ENCODE measurements around the gene ARMS2.

ARMS2 gene

GRCh38 chr10:122475100-122475499, 20.6 kb downstream of the ARMS2 start:
- TF ChIP-seq CTCF (IDR thresholded peaks at IDR 0.05; ENCODE audit: low read length) (no peak), EZH2 (IDR thresholded peaks at IDR 0.05; ENCODE audit: borderline replicate concordance, low read length) (no peak)
- Histone ChIP-seq H3F3A (ENCODE audit: insufficient read depth, low read length) (no peaks in the 10 kb centered on the region), H3K9me3 (ENCODE audit: low read length) (no peaks in the 10 kb centered on the region), H3K79me2 (ENCODE audit: insufficient read depth, low read length) (no peaks in the 10 kb centered on the region), H3K4me2 (ENCODE audit: low read length) (no peak overlapping the region), H4K20me1 (ENCODE audit: insufficient read depth, low read length) (no peaks in the 10 kb centered on the region), H3K27me3 (ENCODE audit: insufficient read depth, low read length) (no peaks in the 10 kb centered on the region), H3K36me3 (ENCODE audit: insufficient read depth, low read length) (no peaks in the 10 kb centered on the region), H3K9ac (ENCODE audit: low read length) (no peak overlapping the region), H3K4me3 (ENCODE audit: low read depth, low read length, poor library complexity, severe bottlenecking) (no peak overlapping the region), H3K27ac (ENCODE audit: low read depth, low read length, poor library complexity, severe bottlenecking) (no peak overlapping the region), H3K9me2 (ENCODE audit: low read depth, low read length) (no peaks in the 10 kb centered on the region), H3K4me1 (ENCODE audit: insufficient read depth, low read length, severe bottlenecking) (no peaks in the 10 kb centered on the region), H2AFZ (ENCODE audit: low read length) (no peak overlapping the region)

DNA sequence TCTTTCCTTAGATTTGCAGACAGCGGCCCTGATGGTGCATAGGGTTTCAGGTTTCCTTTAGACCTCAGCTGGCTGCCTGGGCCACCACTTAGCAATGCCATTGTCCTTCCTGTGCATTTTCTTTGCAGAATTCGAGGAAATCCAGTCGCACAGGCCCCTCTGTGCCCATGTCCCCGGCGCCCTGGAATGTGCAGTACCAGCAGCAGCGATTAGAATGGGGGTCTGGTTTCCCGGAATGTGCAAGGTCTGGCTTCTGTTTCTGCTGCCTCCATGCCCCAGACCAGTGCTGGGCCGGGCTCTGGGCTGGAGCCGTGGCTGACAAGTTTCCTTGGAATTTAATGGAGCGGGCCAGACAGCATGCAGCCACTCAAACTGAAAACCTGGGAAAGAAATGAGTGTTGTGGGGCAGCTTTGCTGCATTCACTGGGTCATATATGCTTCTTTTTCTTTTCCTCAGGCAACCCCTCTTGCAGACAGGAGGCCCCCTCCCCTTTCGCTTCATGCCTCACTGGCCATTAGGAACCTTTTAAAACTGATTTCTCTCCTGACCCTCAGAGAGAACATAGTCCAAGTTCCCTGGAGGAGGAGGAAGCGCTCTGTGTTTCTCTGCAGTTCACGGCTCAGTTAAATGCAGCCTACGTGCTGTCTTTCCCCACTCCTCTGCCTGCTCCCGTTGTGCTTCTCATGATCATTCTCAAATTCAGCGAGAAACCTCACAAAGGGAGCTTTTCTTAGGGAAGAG, 21.3 kb downstream of the ARMS2 start:
- H3K4me3 ChIP-seq (ENCODE audit: low read depth, low read length, poor library complexity, severe bottlenecking): no peak overlapping the region
- H3K36me3 ChIP-seq (ENCODE audit: insufficient read depth, low read length): no peaks in the 10 kb centered on the region
- H3K27ac ChIP-seq (ENCODE audit: low read depth, low read length, poor library complexity, severe bottlenecking): no peak overlapping the region
- H4K20me1 ChIP-seq (ENCODE audit: insufficient read depth, low read length): no peaks in the 10 kb centered on the region
- TF ChIP-seq CTCF (IDR thresholded peaks at IDR 0.05; ENCODE audit: low read length) (no peak), EZH2 (IDR thresholded peaks at IDR 0.05; ENCODE audit: borderline replicate concordance, low read length) (no peak)
- no peak overlapping the region for H3K9ac ChIP-seq (ENCODE audit: low read length)
- no peak overlapping the region for H3K4me2 ChIP-seq (ENCODE audit: low read length)
- no peaks in the 10 kb centered on the region for H3K27me3 ChIP-seq (ENCODE audit: insufficient read depth, low read length)
- H3K9me2 ChIP-seq (ENCODE audit: low read depth, low read length): no peaks in the 10 kb centered on the region
- H2AFZ ChIP-seq (ENCODE audit: low read length): no peak overlapping the region
- H3K9me3 ChIP-seq (ENCODE audit: low read length): no peaks in the 10 kb centered on the region
- H3K79me2 ChIP-seq (ENCODE audit: insufficient read depth, low read length): no peaks in the 10 kb centered on the region
- no peaks in the 10 kb centered on the region for H3F3A ChIP-seq (ENCODE audit: insufficient read depth, low read length)
- no peaks in the 10 kb centered on the region for H3K4me1 ChIP-seq (ENCODE audit: insufficient read depth, low read length, severe bottlenecking)

GRCh38 chr10:122476333-122476695, 21.9 kb downstream of the ARMS2 start:
- H3K27ac ChIP-seq (ENCODE audit: low read depth, low read length, poor library complexity, severe bottlenecking): no peak overlapping the region
- H3F3A ChIP-seq (ENCODE audit: insufficient read depth, low read length): no peaks in the 10 kb centered on the region
- TF ChIP-seq EZH2 (IDR thresholded peaks at IDR 0.05; ENCODE audit: borderline replicate concordance, low read length): no peak
- no peak for TF ChIP-seq CTCF (IDR thresholded peaks at IDR 0.05; ENCODE audit: low read length)
- H3K9me3 ChIP-seq (ENCODE audit: low read length): no peaks in the 10 kb centered on the region
- H3K79me2 ChIP-seq (ENCODE audit: insufficient read depth, low read length): no peaks in the 10 kb centered on the region
- H3K9me2 ChIP-seq (ENCODE audit: low read depth, low read length): no peaks in the 10 kb centered on the region
- H3K4me3 ChIP-seq (ENCODE audit: low read depth, low read length, poor library complexity, severe bottlenecking): no peak overlapping the region
- H4K20me1 ChIP-seq (ENCODE audit: insufficient read depth, low read length): no peaks in the 10 kb centered on the region
- no peak overlapping the region for H3K9ac ChIP-seq (ENCODE audit: low read length)
- no peak overlapping the region for H2AFZ ChIP-seq (ENCODE audit: low read length)
- no peaks in the 10 kb centered on the region for H3K36me3 ChIP-seq (ENCODE audit: insufficient read depth, low read length)
- no peaks in the 10 kb centered on the region for H3K27me3 ChIP-seq (ENCODE audit: insufficient read depth, low read length)
- H3K4me1 ChIP-seq (ENCODE audit: insufficient read depth, low read length, severe bottlenecking): no peaks in the 10 kb centered on the region
- H3K4me2 ChIP-seq (ENCODE audit: low read length): no peak overlapping the region

All from OCI-LY1 (cell line).